Endothelial cell of umbilical vein (primary cell): ENCODE measurements around the gene MAG.

ENCODE experiments used
- EZH2 ChIP-seq: IDR thresholded peaks from 2 replicates; pipeline ENCODE4 v1.6.1; 2012; ENCODE audit warnings: borderline replicate concordance, low read depth, mild to moderate bottlenecking, moderate library complexity, low read length, inconsistent platforms; ENCODE audit not compliant: severe bottlenecking
- POLR2A ChIP-seq: IDR thresholded peaks from 2 replicates; pipeline ENCODE4 v1.6.1; 2012; ENCODE audit warnings: low read depth, mild to moderate bottlenecking, control low read depth, low read length
- TF ChIP-seq, protein P1 (sequence below), 2 donors: IDR thresholded peaks; 1 replicate in 1 of 2; 2 replicates in 1 of 2; pipeline ENCODE4 v1.5.1; 2011; ENCODE audit warnings: low read length in 2 of 2, mild to moderate bottlenecking in 2 of 2, moderate library complexity in 2 of 2, control low read depth in 1 of 2, inconsistent platforms in 1 of 2, low read depth in 1 of 2; ENCODE audit not compliant: insufficient read depth in 1 of 2; ENCODE audit errors: extremely low read depth in 1 of 2

DNA sequence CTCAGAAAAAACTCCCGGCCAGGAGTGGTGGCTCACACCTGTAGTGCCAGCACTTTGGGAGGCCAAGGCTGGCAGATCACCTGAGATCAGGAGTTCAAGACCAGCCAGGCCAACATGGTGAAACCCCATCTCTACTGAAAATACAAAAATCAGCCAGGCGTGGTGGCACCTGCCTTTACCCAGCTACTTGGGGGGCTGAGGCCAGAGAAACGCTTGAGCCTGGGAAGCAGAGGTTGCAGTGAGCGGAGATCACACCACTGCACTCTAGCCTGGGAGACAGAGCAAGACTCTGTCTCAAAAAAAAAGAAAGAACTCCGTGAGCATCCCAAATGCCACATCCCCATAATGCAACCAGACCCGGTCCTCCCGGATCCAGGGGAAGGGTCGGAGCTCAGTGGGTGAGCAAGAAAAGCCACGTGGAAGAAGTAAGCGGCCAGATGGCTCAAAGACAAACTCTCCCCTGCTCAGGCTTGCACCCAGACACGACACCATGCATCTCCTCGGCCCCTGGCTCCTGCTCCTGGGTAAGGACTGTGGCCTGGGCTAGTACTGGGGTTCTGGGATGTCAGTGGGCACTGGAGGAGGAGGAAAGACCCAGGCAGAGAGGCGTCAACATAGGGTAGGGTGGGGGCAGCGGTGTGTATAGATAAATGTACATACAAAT is 39.7 kb downstream of the MAG start:
- no peak for TF ChIP-seq POLR2A
- TF ChIP-seq, protein P1, sequence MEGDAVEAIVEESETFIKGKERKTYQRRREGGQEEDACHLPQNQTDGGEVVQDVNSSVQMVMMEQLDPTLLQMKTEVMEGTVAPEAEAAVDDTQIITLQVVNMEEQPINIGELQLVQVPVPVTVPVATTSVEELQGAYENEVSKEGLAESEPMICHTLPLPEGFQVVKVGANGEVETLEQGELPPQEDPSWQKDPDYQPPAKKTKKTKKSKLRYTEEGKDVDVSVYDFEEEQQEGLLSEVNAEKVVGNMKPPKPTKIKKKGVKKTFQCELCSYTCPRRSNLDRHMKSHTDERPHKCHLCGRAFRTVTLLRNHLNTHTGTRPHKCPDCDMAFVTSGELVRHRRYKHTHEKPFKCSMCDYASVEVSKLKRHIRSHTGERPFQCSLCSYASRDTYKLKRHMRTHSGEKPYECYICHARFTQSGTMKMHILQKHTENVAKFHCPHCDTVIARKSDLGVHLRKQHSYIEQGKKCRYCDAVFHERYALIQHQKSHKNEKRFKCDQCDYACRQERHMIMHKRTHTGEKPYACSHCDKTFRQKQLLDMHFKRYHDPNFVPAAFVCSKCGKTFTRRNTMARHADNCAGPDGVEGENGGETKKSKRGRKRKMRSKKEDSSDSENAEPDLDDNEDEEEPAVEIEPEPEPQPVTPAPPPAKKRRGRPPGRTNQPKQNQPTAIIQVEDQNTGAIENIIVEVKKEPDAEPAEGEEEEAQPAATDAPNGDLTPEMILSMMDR (IDR thresholded peaks at IDR 0.05; ENCODE audit: extremely low read depth in 1 of 2, insufficient read depth in 1 of 2, low read depth in 1 of 2, low read length in 2 of 2), result no peak
- TF ChIP-seq EZH2, result no peak
